Non-pigmented ciliary epithelial cell (primary cell): ENCODE data around the gene UCK2.

ENCODE experiments used
- DNase-seq: peaks from one replicate; pipeline ENCODE4 v3.0.0-alpha.2; 2010; ENCODE audit warnings: low read depth

Gene UCK2

DNA sequence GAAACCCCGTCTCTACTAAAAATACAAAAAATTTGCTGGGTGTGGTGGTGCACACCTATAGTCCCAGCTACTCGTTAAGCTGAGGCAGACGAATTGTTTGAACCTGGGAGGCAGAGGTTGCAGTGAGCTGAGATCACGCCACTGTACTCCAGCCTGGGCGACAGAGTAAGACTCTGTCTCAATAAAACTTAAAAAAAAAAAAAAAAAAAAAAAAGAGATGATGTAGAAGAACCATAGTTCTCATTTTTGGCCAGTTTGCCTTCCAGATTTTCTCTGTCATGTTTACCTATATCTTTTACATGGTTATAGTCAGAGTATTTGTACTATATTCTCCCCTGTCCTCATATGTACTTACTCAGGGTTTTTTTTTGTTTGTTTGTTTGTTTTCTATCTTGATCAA lies 53.6 kb downstream of the UCK2 start:
- no peak for DNase-seq

DNA sequence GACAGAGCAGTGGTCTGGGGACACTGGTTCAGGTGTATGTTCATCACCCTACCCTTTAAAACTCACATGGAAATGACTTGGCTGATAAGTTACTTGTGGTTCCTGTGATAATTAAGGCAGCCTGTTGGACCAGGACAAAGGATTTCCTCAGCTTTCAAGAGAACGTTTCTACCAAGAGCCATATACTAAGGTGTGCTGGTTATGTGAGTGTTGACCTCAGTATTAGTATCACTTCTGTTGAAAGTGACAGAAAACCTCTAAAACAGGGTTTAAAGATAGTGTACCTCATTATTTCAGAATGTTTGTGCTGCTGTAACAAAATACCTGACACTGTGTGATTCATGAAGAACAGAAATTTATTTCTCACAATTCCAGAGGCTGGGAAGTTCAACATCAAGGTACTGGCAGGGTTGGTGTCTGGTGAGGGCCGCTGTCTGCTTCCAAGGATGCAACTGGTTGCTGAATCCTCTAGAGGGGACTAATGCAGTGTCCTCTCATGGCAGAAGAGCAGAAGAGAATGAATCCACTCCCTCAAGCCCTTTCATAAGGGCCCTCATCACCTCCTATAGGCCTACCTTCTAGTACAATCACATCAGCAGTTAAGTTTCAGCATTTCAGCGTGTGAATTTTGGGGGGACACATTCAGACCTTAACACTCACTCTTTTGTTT lies 54.9 kb downstream of the UCK2 start:
- no peak for DNase-seq

DNA sequence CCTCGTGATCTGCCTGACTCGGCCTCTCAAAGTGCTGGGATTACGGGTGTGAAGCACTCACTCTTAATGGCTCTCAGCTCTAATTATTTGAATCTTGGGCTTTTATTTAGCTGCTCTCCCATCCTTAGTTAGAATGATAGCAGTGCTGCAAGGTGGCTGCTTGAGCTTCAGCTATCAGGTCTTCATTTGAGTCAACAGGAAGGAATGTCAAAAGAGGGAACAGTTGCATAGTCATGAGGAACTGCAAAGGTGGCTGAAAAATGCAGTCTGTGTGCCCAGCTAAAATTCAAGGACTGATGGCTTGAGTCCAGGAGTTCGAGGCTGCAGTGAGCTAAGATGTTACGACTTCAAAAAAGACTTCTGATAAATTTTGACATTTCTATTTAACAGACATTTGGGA lies 55.6 kb downstream of the UCK2 start:
- DNase-seq = no peak

DNA sequence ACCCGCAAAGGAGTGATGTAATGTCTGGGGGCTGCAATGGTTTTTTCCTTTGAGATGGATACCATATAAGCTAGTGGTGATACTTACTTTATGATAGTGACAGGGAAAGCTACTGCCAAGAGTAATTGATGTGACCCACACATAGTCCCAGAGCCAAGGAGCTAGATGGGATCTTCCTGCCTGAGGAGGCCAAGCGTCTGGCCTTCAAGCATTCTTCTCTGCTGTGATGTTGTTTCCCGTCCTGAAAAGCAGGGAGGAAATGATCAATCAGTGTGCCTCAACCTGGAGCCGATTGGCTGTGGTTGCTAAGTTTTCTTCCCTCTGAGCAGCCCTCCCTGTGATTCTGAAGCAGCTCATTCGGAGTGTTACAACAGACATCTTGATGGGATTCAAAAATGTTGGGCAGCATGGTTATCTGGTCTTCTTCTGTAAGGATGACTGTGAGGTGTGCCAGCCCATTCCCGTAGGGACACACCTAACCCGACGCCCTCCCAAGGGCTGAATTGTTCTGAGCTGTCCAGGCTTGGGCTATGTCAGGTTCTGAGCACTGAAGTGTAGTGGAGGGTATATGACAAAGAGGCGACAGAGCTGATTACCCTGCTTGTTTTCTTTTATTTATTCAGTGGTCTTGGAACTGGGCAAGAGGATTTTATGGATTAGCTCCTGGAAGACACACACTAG lies 56.7 kb downstream of the UCK2 start:
- DNase-seq = no peak

DNA sequence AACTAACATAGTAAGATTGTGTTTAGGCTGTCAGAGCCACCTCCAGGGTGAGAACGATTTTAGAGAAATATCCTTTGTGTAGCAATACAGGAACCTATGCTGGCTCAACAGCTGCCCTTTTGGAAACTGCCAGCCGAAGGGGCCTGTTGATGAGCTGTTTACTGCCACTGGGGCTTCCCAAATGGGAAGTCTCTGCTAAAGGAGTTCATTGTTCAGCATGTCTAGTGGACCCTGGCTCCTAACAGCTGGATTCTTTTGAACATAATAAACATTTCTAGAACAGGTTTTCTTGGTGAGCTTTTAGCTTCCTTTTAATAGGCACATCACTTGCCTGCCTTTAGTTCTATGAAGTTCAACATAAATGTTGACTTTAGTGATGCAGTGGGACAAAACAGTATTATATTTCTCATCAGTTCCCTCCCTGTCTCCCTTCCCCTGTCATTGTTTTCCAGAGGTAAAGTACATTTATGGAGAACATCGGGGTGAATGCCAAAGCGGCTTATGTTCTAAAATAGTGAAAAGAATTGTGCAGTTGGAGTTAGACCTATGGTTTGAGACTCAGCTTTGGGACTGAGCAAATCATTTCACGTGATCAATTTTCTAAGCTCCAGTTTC lies 57.4 kb downstream of the UCK2 start:
- no peak for DNase-seq

DNA sequence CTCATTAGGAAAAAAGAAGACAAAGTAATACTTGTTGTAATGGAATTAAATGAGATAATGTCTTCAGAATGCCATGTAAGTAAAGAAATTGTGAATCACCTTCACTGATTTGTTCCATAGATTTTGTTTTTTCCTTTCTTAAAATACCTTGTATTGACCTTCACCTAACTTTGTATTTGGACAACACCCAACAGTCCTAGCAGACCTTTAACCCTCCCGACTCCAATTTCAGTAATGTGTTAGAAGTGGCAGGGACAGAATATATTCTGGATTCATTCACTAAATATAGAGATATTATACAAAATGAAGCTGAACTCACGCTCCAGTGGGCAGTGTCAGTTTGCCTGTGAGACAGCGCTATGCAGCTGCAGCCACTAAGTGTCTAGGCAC lies 57.9 kb downstream of the UCK2 start:
- DNase-seq = no peak

DNA sequence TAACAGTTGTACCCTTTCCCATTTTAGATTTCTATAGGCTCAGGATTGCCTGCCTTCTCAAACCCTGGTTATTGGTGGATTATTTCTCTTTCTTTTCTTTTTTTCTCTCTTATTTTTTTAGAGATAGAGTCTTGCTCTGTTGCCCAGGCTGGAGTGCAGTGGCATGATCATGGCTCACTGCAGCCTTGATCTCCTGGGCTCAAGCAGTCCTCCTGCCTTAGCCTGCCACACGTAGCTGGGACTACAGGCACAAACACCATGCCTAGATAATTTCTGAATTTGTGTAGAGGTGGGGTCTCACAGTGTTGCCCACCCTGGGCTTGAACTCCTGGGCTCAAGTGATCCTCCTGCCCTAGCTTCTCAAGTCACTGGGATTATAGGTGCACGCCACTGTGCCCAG lies 58.8 kb downstream of the UCK2 start:
- no peak for DNase-seq

DNA sequence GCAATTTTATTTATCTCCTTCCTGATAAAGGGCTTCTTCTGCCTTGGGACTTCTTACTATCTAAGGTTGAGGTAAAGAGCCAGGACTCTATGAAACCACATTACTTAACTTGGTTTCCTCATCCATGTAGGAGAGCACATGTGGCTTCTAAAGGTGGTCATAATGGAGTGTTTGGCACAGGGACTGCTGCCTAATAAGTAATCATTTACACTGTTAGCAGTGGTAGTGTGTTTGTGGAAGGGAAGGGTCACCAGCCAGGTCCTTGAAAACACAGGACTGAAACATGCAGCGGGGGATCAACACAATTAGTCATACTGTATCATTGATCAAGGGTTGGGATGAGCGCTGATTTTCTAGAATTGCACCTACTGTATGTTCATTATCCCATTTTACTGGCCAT lies 59.6 kb downstream of the UCK2 start:
- DNase-seq = no peak

DNA sequence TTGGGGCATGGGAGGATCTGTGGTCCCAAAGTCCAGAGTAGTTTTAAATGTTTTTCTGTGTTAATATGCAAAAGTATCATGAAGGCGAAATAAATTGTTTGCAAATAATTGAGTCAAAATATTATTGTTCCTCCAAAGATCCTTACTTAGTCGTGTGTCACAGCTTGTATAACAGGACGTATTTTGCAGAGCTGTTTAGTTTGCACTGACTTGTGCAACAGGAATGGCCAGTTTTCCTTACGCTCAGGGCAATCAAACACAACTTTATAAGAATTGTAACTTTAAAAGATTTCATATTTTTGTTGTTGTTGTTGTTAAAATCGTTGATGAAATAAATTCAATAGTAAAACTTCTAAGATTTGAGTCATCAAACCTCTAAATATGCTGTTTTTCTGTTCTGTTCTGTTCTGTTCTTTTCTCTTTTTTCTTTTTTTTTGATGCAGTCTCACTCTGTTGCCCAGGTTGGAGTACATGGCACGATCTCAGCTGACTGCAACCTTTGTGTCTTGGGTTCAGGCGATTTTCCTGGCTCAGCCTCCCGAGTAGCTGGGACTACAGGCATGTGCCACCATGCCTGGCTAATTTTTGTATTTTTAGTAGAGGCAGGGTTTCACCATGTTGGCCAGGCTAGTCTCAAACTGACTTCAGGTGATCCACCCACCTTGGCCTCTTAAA lies 60.6 kb downstream of the UCK2 start:
- DNase-seq = no peak

DNA sequence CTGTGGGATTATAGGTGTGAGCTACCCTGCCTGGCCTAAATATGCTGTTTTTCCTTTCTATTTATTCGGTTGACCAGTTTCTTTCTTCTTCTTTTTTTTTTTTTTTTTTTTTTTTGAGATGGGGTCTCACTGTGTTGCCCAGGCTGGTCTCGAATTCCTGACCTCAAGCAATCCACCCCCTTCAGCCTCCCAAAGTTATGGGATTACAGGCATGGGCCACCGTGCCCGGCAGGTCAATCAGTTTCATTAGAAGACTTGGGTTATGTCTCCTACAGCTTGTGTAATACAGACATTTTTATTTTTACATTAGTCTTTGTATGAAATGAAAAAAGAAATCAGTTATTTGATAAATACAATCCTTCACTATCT lies 61.1 kb downstream of the UCK2 start:
- DNase-seq = no peak

DNA sequence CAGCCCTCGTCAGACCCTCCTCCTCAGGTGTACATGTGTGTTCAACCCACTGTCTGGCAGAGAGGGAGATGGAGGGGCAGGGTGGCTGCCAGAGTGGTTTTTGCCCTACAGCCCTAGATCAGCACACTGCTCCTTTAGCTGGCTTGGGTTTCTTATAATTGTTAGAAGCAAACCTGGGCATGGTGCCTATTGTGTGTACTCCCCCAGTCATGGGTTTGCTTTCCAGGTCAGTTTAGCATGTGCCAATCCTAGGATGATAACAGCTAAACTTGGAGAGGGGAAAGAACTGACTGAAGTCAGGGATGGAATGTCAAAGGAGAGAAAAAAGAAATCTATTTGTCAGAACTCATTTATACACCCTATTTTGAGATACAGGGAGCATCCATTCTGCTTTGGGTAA lies 63.3 kb downstream of the UCK2 start:
- DNase-seq = no peak

DNA sequence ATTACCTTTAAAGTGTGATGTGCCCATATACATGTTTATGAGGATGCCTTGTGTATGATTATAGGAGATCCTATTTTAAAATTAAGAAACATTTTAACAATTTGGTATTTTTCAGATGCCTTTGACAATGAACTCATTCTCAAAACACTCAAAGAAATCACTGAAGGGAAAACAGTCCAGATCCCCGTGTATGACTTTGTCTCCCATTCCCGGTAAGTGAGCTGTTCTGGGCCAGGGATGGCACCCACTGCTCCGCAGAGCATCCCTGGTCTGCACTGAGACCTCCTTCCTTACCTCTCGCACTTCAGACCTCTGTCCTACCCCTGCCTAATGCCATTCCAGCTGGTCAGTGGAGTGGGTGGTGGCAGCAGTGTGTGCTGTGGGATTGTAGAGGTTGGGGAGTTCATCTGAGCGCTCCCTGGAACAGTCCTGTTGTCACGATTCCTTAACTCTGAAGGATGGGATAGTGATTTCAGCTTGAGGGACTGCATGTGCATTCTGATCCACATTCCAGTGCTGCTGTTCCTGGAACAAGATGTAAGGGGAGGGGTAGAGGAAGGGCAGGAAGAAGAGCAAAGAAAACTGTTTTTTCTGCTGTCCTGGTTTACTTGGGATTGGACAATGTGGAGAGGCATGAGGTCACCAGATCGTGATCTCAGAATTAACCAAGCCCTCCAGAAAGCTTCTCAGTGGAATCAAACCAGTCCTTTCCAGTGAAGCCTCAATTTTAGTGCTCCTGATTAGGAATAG lies 63.9 kb downstream of the UCK2 start:
- no peak for DNase-seq

DNA sequence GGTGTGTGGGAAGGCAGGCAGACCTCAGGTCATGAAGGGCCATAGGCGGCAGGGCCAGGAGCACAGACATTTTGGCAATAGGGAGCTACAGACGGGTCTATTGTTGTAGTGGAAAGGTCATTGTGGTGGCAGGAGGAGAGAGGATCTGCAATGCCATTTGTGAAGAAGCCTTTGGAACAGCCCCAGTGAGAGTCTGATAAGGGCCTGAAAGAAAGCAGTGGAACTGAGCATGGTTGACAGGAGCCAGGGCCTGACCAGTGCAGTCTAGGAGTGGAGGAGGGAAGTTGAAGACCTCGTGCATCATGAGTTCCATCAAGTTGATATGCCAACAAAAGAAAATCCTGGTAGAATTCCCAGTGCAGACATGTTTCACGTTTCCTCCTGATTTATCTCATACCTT lies 65.5 kb downstream of the UCK2 start:
- no peak for DNase-seq

DNA sequence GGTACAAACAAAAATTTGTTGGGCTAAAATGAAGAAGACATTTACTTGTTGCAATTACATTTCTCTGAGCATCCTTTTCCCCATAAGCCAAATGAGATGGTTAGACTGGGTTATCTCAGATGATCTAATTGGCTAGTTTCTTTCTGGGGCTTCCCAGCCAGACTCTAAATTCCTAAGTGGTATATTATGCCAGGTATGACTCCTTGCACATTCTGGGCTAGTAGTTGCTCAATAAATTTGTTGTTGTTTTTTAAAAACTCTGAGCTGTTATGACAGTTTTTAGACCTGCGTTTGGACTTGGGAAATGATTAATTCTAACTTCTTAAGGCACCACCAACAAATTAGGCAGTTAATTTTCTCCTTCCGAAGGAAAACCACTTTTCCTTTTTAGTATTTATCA lies 66.1 kb downstream of the UCK2 start:
- DNase-seq = no peak

DNA sequence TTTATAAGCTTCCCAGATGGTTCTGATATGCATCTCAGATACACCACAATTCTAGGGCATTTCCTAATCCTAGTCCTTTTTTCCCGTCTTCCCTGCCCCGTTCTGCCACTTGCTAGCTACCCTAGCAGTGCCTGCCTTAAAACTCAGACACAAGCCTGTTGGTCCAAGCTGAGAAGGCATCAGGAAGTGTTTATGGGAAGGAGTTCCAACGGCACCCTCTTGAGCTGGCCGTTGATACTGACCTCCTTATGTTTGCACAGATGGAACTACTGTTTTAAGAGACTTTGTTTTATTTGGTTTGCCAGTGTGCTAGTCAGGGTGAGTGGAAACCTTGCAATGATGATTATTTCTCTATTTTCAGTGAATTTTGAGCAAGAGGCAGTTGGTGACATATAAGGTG lies 67.2 kb downstream of the UCK2 start:
- DNase-seq = no peak

DNA sequence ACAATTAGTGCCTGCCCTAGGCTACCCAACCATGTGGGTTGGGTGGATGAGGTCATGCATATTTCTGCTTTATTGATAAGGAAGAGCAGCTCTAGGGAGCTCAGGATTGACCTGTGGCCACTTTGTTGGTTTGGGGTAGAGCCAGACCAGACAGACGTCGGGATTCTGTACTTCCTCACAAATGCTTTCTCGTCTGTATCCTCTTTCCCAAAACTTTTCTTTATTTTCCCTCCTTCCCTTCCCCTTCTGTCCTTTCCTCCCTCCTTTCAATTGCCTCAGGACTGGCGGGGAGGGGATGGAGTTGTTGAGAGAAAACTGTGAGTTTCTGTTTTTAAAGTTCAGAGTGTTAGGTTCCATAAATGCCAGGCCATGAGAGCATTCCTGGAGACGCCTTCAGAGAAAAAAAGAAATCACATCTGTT lies 68.0 kb downstream of the UCK2 start:
- no peak for DNase-seq

DNA sequence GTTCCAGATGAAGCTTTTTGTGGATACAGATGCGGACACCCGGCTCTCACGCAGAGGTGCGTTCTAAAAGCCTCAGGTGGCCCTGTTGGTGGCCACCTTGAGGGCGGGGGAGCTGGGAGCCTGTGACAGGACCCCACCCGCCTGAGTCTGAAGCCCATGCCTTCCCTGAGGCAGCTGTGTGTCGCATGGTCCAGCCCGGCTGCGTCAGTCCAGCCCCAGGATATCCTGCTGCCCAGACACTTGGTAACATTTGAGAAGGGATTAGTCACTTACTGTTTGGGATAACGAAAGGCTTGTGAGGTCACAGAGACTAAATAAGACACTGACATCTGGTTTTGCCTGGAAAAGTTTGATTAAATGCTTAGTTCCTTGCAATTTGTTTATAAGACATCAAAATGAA lies 68.9 kb downstream of the UCK2 start:
- peak; percentile 92 for DNase-seq

DNA sequence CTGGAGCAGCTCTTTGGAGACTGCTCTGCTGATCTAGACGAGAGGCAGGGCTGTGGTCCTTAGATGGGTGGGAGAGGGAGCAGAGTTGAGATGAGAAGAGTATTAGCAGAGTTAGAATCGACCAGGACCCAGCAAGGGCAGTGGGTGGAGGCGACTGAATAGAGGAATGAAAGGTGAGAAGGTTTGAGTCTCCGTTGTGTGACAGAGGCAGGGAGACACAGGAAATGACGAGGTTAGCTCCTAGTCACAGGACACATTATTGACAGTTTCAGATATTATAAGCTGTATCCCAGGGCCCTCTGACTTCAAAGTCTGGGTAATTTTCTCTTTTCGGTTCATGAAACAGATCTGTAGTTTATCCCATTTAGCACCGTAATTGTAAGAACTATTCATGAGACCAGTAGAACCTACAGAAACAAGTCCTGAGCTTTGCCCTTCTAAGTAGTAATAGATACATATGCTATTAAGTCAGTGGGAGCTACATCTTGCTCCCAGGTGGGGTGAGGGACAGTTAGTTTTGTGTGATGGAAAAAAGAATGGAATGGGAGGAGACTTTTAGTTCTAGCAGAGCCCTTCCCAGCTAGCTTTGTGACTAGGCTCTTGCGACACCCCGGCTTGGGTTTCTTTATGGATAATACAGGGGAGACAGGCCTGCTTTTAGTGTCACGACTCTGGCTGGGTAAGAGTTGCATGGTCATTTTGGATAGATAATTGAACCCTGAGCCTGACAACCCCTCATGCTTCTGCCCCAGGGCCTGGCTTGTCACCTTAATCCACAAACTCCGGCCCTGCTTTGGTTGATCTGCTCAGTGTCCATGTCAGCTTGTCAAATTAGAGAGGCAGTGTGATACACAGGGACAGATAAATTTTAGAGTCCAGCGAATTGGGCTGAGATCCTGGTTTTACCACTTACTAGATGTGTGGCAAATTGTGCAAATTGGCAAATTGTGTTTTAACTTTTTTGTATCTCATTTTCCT lies 70.2 kb downstream of the UCK2 start:
- DNase-seq = no peak

DNA sequence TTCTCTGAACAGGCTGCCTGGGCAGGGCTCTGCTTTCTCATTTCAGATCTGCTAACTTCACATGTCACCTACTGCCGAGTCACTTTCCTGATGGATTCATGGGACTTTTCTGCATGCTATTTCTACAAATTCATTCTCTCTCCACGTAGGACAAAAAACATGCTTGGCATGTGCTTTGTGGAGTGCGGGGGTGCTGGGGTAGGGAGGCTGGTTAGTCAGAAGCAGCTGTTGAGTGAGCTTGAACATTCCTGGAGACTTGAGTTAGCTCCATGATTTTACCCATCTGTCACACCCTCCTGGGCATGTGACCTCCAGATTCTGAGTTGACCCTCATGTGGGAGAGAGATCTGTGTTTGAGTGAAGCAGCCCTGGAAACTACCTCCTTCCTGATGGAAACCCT lies 71.4 kb downstream of the UCK2 start:
- peak; percentile 100 for DNase-seq

DNA sequence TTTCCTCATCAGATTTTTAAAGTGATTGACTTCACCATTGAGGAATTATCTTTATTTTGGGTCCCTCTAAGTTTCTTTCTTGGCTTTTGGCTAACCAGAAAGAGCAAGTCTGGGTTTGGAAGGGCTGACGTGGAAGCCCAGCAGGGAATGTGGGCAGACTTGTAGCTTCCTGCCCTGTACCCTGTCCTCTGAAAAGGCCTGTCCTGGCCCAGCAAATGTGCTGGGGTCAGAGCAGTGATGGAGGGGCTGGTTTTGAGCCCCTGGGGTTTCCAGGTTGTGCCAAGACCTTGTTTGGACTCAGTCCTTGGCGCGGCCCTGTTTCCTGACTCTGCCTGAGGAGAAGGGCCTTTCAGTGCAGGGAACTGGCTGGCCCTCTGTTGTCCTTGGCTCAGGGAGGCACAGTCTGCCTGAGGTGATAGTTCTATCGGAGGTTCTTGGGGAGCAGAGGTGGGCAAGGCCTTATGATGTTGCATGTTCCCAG lies 72.1 kb downstream of the UCK2 start:
- DNase-seq = no peak
